Activated CD4-positive, alpha-beta T cell treated with anti-CD3 and anti-CD28 coated beads, Interleukin-2, amount 50 U/mL, for 24 hours (primary cell): Measurements from ENCODE around the gene DDA1.
"Not testable (repeated sequence)": the region's sequence is repeated elsewhere in the genome, so short reads cannot be mapped to it uniquely, and the experiment has no call there.

ENCODE experiments used
- DNase-seq, 2 donors: peaks; one replicate each; pipeline ENCODE4 v3.0.0-alpha.2; 2020; ENCODE audit warnings: low read depth in 1 of 2, low spot score in 1 of 2

DDA1 gene

DNA sequence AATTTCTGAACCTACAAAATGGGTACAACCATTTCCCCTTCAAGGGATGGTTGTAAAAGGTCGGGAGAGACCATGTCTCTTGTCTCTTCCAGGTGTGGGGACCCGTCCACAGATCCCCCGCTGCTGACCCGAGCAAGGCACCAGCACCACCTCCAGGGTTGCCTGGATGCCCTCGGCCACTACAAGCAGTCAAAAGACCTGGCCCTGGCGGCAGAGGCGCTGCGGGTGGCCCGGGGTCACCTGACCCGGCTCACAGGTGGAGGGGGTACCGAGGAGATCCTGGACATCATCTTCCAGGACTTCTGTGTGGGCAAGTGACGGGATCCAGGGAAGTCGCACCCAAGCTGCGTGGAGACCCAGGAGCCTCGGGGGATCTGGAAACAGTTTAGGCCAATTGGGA is 32.0 kb downstream of the DDA1 start:
- no peak for DNase-seq

DNA sequence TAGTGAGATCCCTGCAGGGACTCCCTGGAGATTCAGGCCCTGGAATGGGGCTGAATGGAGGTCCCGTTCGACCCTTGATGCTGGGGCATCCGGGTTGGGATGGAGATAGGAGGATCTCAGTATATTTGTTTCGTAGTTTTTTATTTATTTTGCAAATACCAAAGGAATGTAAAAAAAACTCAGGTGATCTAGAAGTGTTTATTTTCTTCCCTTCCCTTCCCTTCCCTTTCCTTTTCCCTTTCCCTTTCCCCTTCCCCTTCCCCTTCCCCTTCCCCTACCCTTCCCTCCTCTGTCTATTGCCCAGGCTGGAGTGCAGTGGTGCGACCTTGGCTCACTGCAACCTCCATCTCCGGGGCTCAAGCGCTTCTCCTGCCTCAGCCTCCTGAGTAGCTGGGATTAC is 32.5 kb downstream of the DDA1 start:
- no peak for DNase-seq

DNA sequence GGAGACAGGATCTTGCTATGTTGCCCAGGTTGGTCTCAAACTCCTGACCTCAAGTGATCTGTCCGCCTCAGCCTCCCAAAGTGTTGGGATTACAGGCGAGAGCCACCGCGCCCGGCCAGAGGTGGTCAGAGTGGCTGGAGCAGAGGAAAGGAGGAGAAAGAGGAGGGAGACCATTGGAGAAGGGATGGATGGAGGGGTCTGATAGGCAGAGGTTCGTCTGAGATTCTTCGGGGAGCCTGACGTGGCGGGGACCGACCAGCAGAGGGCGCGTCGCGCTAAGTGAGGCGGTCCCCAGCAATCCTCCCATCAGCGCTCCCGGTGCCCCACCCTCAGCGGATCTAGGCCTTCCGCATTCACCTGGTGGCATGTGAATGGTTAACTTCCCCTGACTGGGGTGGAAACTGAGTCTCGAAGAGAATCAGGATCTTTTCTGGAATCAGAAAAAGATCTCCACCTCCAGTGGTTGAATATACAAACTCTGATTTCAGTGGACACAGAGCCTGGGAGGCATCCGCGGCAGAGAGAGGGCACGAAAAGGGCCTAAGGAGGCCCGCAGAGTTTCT is 36.8 kb downstream of the DDA1 start:
- DNase-seq, result peak; percentile 65 to 71

- DNase-seq, result no peak
Measured at GRCh38 chr19:17347361-17347760, 38.0 kb downstream of the DDA1 start.

GRCh38 chr19:17347877-17348276 is 38.5 kb downstream of the DDA1 start:
- no peak for DNase-seq

DNA sequence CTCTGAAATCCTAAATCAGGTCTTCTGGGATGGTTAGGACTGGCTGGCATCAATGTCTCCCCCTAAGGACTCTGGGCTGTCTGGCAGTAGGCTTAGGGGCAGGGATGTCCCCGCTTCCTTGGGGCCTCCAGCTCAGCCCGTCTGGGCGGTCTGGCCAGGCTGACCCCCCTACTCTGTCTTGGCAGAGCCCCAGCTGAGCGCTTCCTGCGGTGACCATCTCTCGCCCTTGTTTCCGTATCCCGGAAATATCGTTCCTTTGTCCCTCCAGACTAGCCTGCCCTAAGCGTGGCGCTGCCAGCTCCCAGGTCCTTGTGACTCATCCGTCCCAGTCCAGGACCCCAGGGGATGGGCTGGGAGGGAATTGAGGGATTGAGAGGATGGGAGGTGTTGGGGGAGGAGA is 39.3 kb downstream of the DDA1 start:
- DNase-seq, result no peak

- DNase-seq, result no peak
Measured at GRCh38 chr19:17351815-17352435, 42.6 kb downstream of the DDA1 start.

DNA sequence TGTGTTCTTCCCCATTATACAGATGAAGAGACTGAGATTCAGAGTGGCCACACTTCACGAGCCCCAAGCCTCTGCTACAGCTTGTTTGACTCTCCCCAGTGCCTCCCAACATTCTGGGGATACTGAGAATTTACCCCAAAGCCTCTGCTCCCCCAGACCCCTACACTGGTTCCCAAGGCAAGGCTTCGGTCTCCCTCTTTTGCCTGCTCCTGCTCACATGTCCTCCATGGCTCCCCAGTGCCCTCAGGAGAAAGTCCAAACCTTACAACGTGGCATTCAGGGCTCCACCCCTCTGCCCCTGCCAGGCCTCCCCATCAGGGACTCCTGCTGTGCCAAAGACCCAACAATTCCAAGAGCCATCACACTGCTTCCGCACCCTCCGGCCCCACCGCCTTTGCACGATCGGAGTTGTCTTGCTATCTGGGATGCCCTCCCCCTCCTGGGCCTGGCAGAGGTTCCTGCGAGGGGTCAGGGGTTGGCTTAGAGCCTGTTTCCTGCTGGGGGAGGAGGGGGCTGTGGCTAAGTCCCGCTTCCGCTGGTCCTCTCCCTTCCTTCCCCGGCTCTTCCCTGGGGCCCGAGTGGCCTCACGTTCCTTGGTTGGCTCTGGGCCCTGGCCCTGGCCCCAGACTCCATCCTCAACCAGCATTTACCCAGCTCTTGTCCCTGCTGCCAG is 43.4 kb downstream of the DDA1 start:
- DNase-seq, result no peak

DNA sequence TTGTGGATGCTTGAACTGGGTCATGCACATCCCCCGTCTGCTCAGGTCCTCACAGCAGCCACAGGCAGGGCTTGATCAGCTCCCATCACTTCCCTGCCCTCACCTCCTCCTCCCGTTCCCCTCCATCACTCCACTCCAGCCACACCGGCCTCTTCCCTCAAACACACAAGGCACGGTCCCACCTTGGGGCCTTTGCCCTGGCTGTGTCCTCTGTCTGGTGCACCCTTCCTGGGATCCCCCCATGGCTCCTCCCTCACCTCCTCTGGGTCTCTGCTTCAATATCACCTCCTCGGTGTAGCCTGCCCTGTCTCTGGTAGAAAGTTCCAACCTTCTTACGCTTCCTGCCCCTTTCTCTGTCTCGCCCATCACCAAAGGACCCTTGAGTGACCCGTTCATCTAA is 44.0 kb downstream of the DDA1 start:
- no peak for DNase-seq

GRCh38 chr19:17357078-17357666 is 47.8 kb downstream of the DDA1 start:
- no peak for DNase-seq

DNA sequence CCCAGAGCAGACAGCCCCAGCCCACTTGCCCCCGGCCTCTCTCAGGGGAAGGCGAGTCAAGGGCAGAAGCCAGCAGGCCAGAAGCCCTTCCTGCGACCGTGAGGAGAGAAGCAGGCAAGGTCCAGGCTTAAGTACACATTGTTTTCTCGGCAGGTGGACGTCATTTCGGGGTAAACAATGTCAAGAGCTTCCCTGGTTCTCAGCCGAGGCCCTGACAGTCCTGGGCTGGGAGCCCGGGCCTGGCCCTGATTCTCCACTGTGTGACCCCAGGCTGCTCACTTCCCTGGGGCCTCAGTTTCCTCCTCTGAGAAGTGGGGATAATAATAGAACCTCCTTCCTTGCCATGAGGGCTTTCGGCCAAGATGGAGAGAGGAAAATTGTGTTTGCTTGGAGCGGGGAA is 48.4 kb downstream of the DDA1 start:
- no peak for DNase-seq

- DNase-seq, result no peak
Measured at GRCh38 chr19:17358395-17358794, 49.0 kb downstream of the DDA1 start.

DNA sequence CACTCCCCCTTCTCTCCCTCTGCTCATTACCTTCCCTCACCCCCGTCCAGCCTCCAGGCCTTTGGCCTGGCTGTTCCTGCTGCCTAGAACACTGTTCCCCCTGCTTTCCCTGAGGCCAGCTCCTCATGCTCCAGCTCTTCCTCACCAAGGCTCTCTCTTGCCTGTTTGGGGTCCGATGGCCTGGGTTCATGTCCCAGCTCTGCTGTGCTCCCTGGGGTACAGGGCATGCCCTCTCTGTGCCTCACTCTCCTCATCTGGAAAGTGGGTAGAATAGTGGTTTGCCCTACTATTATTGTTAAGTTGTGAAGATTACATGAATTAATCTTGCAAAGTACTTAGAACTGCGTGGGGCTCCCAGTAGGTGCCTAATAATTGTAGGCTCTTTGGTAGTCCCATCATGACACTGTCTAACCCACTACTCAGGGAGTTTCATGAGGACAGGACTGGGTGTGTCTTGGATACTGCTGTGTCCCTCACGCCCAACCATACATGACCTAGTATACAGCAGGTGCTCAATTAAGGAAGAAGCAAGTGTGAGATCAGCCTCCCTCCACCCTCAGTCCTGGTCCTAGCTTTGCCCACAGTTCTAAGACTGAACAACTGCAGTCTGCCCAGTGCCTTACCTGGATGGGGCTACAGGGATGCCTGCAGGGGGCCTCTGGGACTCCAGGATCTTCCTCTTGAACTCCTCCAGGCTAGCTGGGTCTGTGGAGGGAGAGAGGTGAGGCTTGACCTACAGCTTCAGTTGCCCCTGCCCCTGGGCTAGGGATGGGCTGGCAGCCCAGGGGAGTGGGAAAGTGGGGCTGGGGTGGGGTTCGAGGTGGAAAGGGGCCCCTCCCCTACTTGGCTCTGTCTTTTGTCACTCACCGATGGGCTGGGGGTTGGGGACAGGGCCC is 50.8 kb downstream of the DDA1 start:
- no peak for DNase-seq

GRCh38 chr19:17363852-17364605 is 54.7 kb downstream of the DDA1 start:
- not testable (repeated sequence) for DNase-seq

DNA sequence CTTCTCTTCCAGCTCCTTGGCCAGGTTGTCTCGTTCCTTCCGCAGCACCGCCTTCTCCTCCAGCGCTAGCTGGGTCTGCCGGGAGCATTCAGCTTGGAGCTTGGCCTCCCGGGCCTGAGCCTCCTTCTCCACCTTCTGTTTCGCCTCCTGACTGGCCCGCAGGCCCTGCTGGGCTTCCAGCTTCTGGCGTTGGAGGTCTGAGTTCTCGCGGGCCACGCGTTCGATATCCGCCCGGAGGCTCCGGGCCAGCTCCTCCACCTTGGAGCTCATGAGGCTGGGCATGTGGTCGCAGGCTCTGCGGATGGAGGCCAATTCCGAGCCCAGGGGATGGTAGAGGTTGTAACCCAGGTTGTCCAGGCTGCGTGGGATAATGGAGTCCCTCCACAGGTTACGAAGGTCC is 56.0 kb downstream of the DDA1 start:
- DNase-seq, result no peak

DNA sequence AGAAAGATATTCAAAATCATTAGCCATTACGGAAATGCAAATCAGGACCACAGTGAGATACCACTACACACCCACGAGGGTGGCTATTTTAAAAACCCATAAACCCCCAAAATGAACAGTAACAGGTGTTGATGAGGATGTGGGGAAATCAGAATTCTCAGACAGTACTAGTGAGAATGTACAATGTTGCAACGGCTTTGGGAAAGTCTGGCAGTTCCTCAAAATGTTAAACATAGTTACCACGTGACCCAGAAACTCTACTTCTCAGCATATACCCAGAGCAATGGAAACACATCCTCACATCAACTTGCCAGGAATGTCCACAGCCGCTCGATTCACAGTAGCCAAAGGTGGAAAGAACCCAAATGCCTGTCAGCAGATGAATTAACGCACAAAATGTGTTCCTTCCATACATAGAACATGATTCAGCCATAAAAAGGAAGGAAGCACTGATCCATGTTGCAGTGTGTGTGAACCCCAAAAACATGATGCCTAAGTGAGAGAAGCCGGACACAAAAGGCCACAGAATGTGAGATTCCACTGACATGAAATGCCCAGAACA is 60.7 kb downstream of the DDA1 start:
- DNase-seq, result no peak
